NCI-H187 (cell line): ENCODE results near the gene CTSZ.
"Not testable (repeated sequence)": the region's sequence is repeated elsewhere in the genome, so short reads cannot be mapped to it uniquely, and the experiment has no call there.

ENCODE experiments used
- DNase-seq, 2 experiments: peaks; one replicate each; lab custom pipeline; 2025; lab: John Stamatoyannopoulos, UW

Gene CTSZ

GRCh38 chr20:59006864-59007664, at the start of gene CTSZ:
Gene CTSZ (minus strand): TSS chr20:59007254. CDS start chr20:59007128, 126 bp downstream.
- no peak for DNase-seq

GRCh38 chr20:59055302-59055701, 48.2 kb upstream of the CTSZ start:
- DNase-seq: no peak

GRCh38 chr20:59051666-59052185, 44.7 kb upstream of the CTSZ start:
- no peak for DNase-seq

GRCh38 chr20:59050437-59050836, 43.4 kb upstream of the CTSZ start:
- no peak for DNase-seq

- no peak for DNase-seq
These were observed 41.6 kb upstream of the CTSZ start for GRCh38 chr20:59048681-59049030.

GRCh38 chr20:59047938-59048680, 41.1 kb upstream of the CTSZ start:
- no peak for DNase-seq

GRCh38 chr20:59046862-59047261, 39.8 kb upstream of the CTSZ start:
- no peak for DNase-seq

GRCh38 chr20:59044796-59045195, 37.7 kb upstream of the CTSZ start:
- no peak for DNase-seq

- DNase-seq: no peak
These were observed 37.2 kb upstream of the CTSZ start for GRCh38 chr20:59044295-59044694.

- DNase-seq: no peak
These were observed 36.6 kb upstream of the CTSZ start for GRCh38 chr20:59043698-59044097.

GRCh38 chr20:59042796-59043631, 36.0 kb upstream of the CTSZ start:
- DNase-seq: peak; percentile 70 to 93

- no peak for DNase-seq
These were observed 35.2 kb upstream of the CTSZ start, which contains the start of gene PRELID3B for GRCh38 chr20:59042151-59042795. Gene PRELID3B (minus strand): TSS chr20:59042786. CDS start chr20:59042730, 56 bp downstream.

GRCh38 chr20:59041487-59041886, 34.4 kb upstream of the CTSZ start:
- DNase-seq: not testable (repeated sequence)

GRCh38 chr20:59040667-59041066, 33.6 kb upstream of the CTSZ start:
- DNase-seq: no peak

- no peak for DNase-seq
These were observed 32.2 kb upstream of the CTSZ start for GRCh38 chr20:59039233-59039632.

GRCh38 chr20:59037386-59037785, 30.3 kb upstream of the CTSZ start:
- no peak for DNase-seq

GRCh38 chr20:59035381-59035780, 28.3 kb upstream of the CTSZ start:
- DNase-seq: no peak

- no peak for DNase-seq
These were observed 26.6 kb upstream of the CTSZ start for GRCh38 chr20:59033616-59034165.

GRCh38 chr20:59033093-59033492, 26.0 kb upstream of the CTSZ start:
- DNase-seq: no peak

GRCh38 chr20:59032713-59033059, 25.6 kb upstream of the CTSZ start:
- peak in 1 of 2 experiments; percentile 80 for DNase-seq

- peak; percentile 88 to 95 for DNase-seq
These were observed 25.1 kb upstream of the CTSZ start, which contains the start of gene ATP5F1E for GRCh38 chr20:59032023-59032712. Gene ATP5F1E (minus strand): TSS chr20:59032335. CDS start chr20:59032251, 84 bp downstream.
